Endodermal cell (in vitro differentiated cells): ENCODE data around the gene PIP5K1B. TPM values are rescaled to one million over a fixed set of nuclear protein-coding genes. Genes with fewer than 3 reads are reported as not detected.

Experiments
- DNase-seq: peaks from one replicate; pipeline ENCODE4 v3.0.0-alpha.2; 2017
- H3K27ac ChIP-seq: 2 replicates; pipeline ENCODE4 v1.5.1; 2013; ENCODE audit warnings: mild to moderate bottlenecking, low read depth, low read length, moderate library complexity
- H3K27me3 ChIP-seq: 2 replicates; pipeline ENCODE4 v1.6.1; 2013; ENCODE audit warnings: mild to moderate bottlenecking, low read length, moderate library complexity; ENCODE audit not compliant: insufficient read depth, control insufficient read depth, poor library complexity, severe bottlenecking
- H3K36me3 ChIP-seq: 2 replicates; pipeline ENCODE4 v1.7.0; 2013; ENCODE audit warnings: mild to moderate bottlenecking, low read length, moderate library complexity; ENCODE audit not compliant: control insufficient read depth, insufficient read depth
- H3K4me1 ChIP-seq: one replicate; pipeline ENCODE4 v1.7.0; 2013; ENCODE audit warnings: low read length; ENCODE audit not compliant: control insufficient read depth, insufficient read depth
- H3K4me3 ChIP-seq: 2 replicates; pipeline ENCODE4 v1.5.1; 2013; ENCODE audit warnings: mild to moderate bottlenecking, low read length, moderate library complexity
- H3K9ac ChIP-seq: 2 replicates; pipeline ENCODE4 v1.6.1; 2013; ENCODE audit warnings: mild to moderate bottlenecking, low read length, moderate library complexity; ENCODE audit not compliant: poor library complexity, severe bottlenecking; ENCODE audit errors: extremely low read depth
- H3K9me3 ChIP-seq: 2 replicates; pipeline ENCODE4 v1.6.1; 2013; ENCODE audit warnings: mild to moderate bottlenecking, low read length, moderate library complexity; ENCODE audit not compliant: control insufficient read depth
- H3K27ac Mint-ChIP-seq: 2 replicates; pipeline ENCODE4 v1.8.0; 2020; ENCODE audit warnings: mixed read lengths
- H3K27me3 Mint-ChIP-seq: 2 replicates; pipeline ENCODE4 v1.8.0; 2021; ENCODE audit warnings: mild to moderate bottlenecking, mixed read lengths; ENCODE audit not compliant: insufficient read depth
- H3K36me3 Mint-ChIP-seq: 2 replicates; pipeline ENCODE4 v1.8.0; 2020; ENCODE audit warnings: low read depth, mixed read lengths
- H3K4me1 Mint-ChIP-seq: 2 replicates; pipeline ENCODE4 v1.8.0; 2020; ENCODE audit warnings: mixed read lengths
- H3K4me3 Mint-ChIP-seq: 2 replicates; pipeline ENCODE4 v1.8.0; 2020; ENCODE audit warnings: mild to moderate bottlenecking, moderate library complexity, mixed read lengths
- H3K9me3 Mint-ChIP-seq: 2 replicates; pipeline ENCODE4 v1.8.0; 2020; ENCODE audit warnings: mild to moderate bottlenecking, mixed read lengths
- CTCF ChIP-seq: fragments of 200-600 bp; sonication (generic); conservative IDR thresholded peaks from 2 replicates; pipeline ENCODE4 v1.5.0; 2021; ENCODE audit warnings: antibody characterized with exemption, mild to moderate bottlenecking
- WGBS, 2 experiments: methylation state at CpG; one replicate each; pipeline versions ENCODE4 v1.1.5 to v1.1.7; 2013; ENCODE audit warnings: missing lambda C conversion rate in 2 of 2, mixed read lengths in 1 of 2; ENCODE audit not compliant: insufficient coverage in 1 of 2, insufficient read length in 1 of 2; 5-methylcytosine and 5-hydroxymethylcytosine counted together
- total RNA-seq, 2 donors: library from RNA; stranded (reverse); fragmentation: NEBNext Ultra II Directional in 1 of 2; extraction: Animal tissue kit (Norgen Biotek cat#: 25700) in 1 of 2; gene quantifications; 2 replicates in 1 of 2; 3 replicates in 1 of 2; pipeline ENCODE4 v1.2.1, GENCODE V29; 2021

Gene PIP5K1B
- total RNA-seq, 2 donors from 2014 or later, result 8.5 to 10.2 TPM

GRCh38 chr9:68933434-68934328, 228.6 kb downstream of the PIP5K1B start:
- Histone ChIP-seq H3K9ac (no peak overlapping the region), H3K4me3 (no peak overlapping the region), H3K27ac (no peak overlapping the region), H3K36me3 (peaks cover 13% of the 10 kb centered on the region), H3K27me3 (no peaks in the 10 kb centered on the region), H3K9me3 (no peaks in the 10 kb centered on the region), H3K4me1 (peaks cover 2% of the 10 kb centered on the region)
- peaks cover 19% of the 10 kb centered on the region for H3K4me1 Mint-ChIP-seq
- H3K27me3 Mint-ChIP-seq, result no peaks in the 10 kb centered on the region
- peaks cover 14% of the 10 kb centered on the region for H3K36me3 Mint-ChIP-seq
- TF ChIP-seq CTCF, result no peak
- peaks cover 2% of the 10 kb centered on the region for H3K9me3 Mint-ChIP-seq
- H3K27ac Mint-ChIP-seq, result no peak overlapping the region
- H3K4me3 Mint-ChIP-seq, result no peak overlapping the region
- DNase-seq, result no peak
- 89% methylated on average over 3 to 4 of the region's 4 CpGs for WGBS, 2 experiments

GRCh38 chr9:68934329-68934644, 229.2 kb downstream of the PIP5K1B start:
- H3K27ac Mint-ChIP-seq, result no peak overlapping the region
- Histone ChIP-seq H3K36me3 (peaks cover 18% of the 10 kb centered on the region), H3K27me3 (no peaks in the 10 kb centered on the region), H3K9ac (no peak overlapping the region), H3K27ac (no peak overlapping the region), H3K4me3 (no peak overlapping the region), H3K9me3 (no peaks in the 10 kb centered on the region), H3K4me1 (peaks cover 2% of the 10 kb centered on the region)
- no peaks in the 10 kb centered on the region for H3K27me3 Mint-ChIP-seq
- H3K36me3 Mint-ChIP-seq, result peaks cover 16% of the 10 kb centered on the region
- peaks cover 21% of the 10 kb centered on the region for H3K4me1 Mint-ChIP-seq
- H3K4me3 Mint-ChIP-seq, result no peak overlapping the region
- DNase-seq, result no peak
- TF ChIP-seq CTCF, result no peak
- H3K9me3 Mint-ChIP-seq, result peaks cover 2% of the 10 kb centered on the region
- 83% methylated on average over 1 of the region's 1 CpG; no CpG with 5 or more reads in 1 of the 2 experiments for WGBS, 2 experiments

GRCh38 chr9:68940573-68940972, 235.5 kb downstream of the PIP5K1B start:
- Mint-ChIP-seq H3K4me3 (no peak overlapping the region), H3K4me1 (peaks cover 15% of the 10 kb centered on the region), H3K27me3 (no peaks in the 10 kb centered on the region), H3K9me3 (no peaks in the 10 kb centered on the region), H3K36me3 (peaks cover 9% of the 10 kb centered on the region), H3K27ac (no peak overlapping the region)
- WGBS, 2 experiments, result 95 to 100% methylated on average over 4 to 6 of the region's 6 CpGs
- H3K9me3 ChIP-seq, result no peaks in the 10 kb centered on the region
- peaks cover 23% of the 10 kb centered on the region for H3K36me3 ChIP-seq
- no peak overlapping the region for H3K9ac ChIP-seq
- no peaks in the 10 kb centered on the region for H3K27me3 ChIP-seq
- no peaks in the 10 kb centered on the region for H3K4me1 ChIP-seq
- DNase-seq, result no peak
- H3K4me3 ChIP-seq, result no peak overlapping the region
- TF ChIP-seq CTCF, result no peak
- no peak overlapping the region for H3K27ac ChIP-seq
